Right atrium auricular region (tissue), 2 donors: ENCODE measurements around the gene CHST15. TPM values are rescaled to one million over a fixed set of nuclear protein-coding genes. Genes with fewer than 3 reads are reported as not detected.

Source experiments
- DNase-seq: peaks from one replicate; pipeline ENCODE4 v3.0.0-alpha.2; 2019; ENCODE audit warnings: low spot score
- H3K27ac ChIP-seq, 2 donors: fragments of 200-600 bp; sonication (generic); 1 replicate in 1 of 2; 2 replicates in 1 of 2; pipeline ENCODE4 v1.5.1; 2016 to 2019
- H3K27me3 ChIP-seq, 2 donors: fragments of 200-600 bp; sonication (generic); one replicate each; pipeline versions ENCODE4 v1.5.1 to v1.6.0; 2017 to 2019
- H3K36me3 ChIP-seq: fragments of 200-600 bp; sonication (generic); one replicate; pipeline ENCODE4 v1.5.1; 2016
- H3K4me1 ChIP-seq, 2 donors: fragments of 200-600 bp; sonication (generic); one replicate each; pipeline versions ENCODE4 v1.5.1 to v1.6.0; 2017 to 2019
- H3K4me3 ChIP-seq, 2 donors: fragments of 200-600 bp; sonication (generic); 1 replicate in 1 of 2; 2 replicates in 1 of 2; pipeline ENCODE4 v1.5.1; 2017 to 2019; ENCODE audit warnings: mild to moderate bottlenecking in 1 of 2, moderate library complexity in 1 of 2
- H3K9me3 ChIP-seq, 2 donors: fragments of 200-600 bp; sonication (generic); one replicate each; pipeline ENCODE4 v1.5.1; 2019
- total RNA-seq, 2 donors: library from RNA; depleted of rRNA; stranded (reverse); fragments of >200 nt; gene quantifications; one replicate each; pipeline ENCODE4 v1.1.0, GENCODE V29; 2016
- TF ChIP-seq, protein P1 (sequence below), 2 donors: fragments of 200-600 bp; sonication (generic); IDR thresholded peaks; one replicate each; pipeline ENCODE4 v1.5.1; 2019; ENCODE audit warnings: antibody characterized with exemption in 2 of 2

CHST15 gene
- total RNA-seq, 2 donors from 2014 or later: 7.0 to 14.2 TPM

DNA sequence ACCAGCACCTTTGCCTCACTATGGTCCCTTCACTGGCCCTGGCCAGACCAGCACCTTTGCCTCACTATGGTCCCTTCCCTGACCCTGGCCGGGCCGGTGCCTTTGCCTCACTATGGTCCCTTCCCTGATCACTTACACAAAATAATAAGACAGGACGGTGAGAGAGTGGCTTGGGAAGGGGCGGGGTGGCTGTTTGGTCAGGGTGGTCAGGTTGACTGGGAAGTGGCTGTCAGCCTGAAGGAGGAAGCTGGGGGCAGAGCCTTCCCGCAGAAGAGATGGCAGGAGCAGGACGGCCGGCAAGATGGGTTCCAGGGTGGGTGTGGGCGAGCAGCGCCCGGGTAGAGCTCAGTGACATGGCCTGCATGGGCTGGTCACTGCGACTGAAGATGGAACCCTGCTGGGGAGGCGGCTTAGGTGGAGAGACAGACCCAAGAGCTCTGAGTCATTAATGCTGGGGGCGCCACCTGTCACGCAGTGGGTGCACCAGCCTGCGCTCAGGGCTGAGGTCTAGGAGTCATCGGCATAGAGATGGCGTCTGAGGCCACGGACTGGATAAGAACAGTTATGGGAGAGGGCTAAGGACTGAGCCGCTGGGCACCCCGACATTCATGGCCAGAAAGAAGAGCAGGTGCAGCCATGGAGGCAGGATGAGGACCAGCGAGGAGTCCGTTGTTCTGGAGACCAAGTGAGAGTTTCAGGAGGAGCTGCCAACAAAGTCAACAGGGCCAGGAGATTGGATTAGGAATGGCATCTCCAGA is 91.8 kb downstream of the CHST15 start:
- Histone ChIP-seq H3K36me3 (no peaks in the 10 kb centered on the region), H3K4me3 (no peak overlapping the region), H3K27me3 (no peaks in the 10 kb centered on the region), H3K27ac (no peak overlapping the region), H3K4me1 (peaks cover 0 to 6% of the 10 kb centered on the region in 2 donors), H3K9me3 (no peaks in the 10 kb centered on the region)
- DNase-seq: peak; percentile 58
- TF ChIP-seq, protein P1, sequence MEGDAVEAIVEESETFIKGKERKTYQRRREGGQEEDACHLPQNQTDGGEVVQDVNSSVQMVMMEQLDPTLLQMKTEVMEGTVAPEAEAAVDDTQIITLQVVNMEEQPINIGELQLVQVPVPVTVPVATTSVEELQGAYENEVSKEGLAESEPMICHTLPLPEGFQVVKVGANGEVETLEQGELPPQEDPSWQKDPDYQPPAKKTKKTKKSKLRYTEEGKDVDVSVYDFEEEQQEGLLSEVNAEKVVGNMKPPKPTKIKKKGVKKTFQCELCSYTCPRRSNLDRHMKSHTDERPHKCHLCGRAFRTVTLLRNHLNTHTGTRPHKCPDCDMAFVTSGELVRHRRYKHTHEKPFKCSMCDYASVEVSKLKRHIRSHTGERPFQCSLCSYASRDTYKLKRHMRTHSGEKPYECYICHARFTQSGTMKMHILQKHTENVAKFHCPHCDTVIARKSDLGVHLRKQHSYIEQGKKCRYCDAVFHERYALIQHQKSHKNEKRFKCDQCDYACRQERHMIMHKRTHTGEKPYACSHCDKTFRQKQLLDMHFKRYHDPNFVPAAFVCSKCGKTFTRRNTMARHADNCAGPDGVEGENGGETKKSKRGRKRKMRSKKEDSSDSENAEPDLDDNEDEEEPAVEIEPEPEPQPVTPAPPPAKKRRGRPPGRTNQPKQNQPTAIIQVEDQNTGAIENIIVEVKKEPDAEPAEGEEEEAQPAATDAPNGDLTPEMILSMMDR (IDR thresholded peaks at IDR 0.05): no peak

DNA sequence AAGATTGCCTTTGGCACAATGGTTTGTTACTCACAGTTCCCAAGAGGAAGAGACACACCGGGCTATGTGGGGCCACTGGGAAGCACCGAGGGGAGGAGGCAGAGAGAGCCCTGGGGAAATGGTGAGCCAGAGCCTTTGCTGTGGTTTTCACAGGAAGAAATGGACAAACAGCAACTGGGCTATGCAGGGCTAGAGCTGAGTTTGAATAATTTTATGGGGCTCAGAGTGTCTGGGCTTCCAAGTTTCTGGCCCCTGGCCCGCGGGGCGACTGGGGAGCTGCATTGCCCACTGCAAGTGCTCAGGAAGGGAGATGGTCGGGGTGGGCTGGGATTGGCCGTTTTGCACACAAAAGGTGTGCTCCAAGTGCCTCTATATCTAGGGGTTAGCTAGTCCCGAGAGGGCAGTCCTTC is 92.6 kb downstream of the CHST15 start:
- Histone ChIP-seq H3K36me3 (no peaks in the 10 kb centered on the region), H3K4me1 (peaks cover 0 to 13% of the 10 kb centered on the region in 2 donors)
- DNase-seq: peak; percentile 56

DNA sequence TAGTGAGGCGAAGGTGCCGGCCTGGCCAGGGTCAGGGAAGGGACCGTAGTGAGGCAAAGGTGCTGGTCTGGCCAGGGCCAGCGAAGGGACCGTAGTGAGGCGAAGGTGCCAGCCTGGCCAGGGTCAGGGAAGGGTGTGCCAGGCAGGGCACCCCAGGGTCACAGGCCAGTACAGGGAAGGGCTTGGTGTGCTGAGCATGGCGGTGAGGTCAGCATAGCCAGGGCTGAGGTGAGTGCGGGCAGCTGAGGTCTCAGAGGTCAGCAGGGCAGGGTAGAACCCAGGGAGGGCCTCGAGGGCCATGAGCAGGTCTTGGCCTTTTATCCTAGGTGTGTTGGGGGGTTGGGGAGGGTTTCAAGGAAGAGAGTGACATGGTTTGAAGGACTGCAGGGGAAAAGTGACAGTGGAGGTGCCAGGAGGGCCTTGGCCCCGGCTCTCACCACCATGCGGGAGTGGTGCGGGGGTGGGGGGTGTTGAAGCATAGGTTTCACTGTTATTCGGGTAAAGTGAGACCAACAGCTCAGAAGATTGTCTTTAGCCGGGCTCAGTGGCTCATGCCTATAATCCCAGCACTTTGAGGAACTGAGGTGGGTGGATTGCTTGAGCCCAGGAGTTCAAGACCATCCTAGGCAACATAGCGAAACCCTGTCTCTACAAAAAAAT is 93.3 kb downstream of the CHST15 start:
- Histone ChIP-seq H3K4me3 (no peak overlapping the region), H3K27ac (no peak overlapping the region), H3K36me3 (no peaks in the 10 kb centered on the region), H3K4me1 (peaks cover 0 to 20% of the 10 kb centered on the region in 2 donors), H3K27me3 (no peaks in the 10 kb centered on the region), H3K9me3 (no peaks in the 10 kb centered on the region)
- DNase-seq: peak; percentile 50
- TF ChIP-seq, protein P1 (IDR thresholded peaks at IDR 0.05): no peak

More for the DNA sequence above, 92.6 kb downstream of the CHST15 start:
- TF ChIP-seq, protein P1 (IDR thresholded peaks at IDR 0.05): no peak
- Histone ChIP-seq H3K9me3 (no peaks in the 10 kb centered on the region), H3K27me3 (no peaks in the 10 kb centered on the region), H3K27ac (no peak overlapping the region), H3K4me3 (no peak overlapping the region)

- Histone ChIP-seq H3K27ac (no peak overlapping the region), H3K4me1 (peaks cover 0 to 29% of the 10 kb centered on the region in 2 donors), H3K27me3 (peaks cover 0 to 2% of the 10 kb centered on the region in 2 donors), H3K4me3 (no peak overlapping the region), H3K9me3 (no peaks in the 10 kb centered on the region), H3K36me3 (no peaks in the 10 kb centered on the region)
- TF ChIP-seq, protein P1 (IDR thresholded peaks at IDR 0.05): no peak
- DNase-seq: peak; percentile 55
These were observed 94.1 kb downstream of the CHST15 start for GRCh38 chr10:123999261-123999660.

- Histone ChIP-seq H3K4me3 (no peak overlapping the region), H3K27me3 (peaks cover 0 to 10% of the 10 kb centered on the region in 2 donors), H3K9me3 (no peaks in the 10 kb centered on the region), H3K4me1 (peaks cover 0 to 31% of the 10 kb centered on the region in 2 donors), H3K27ac (no peak overlapping the region), H3K36me3 (no peaks in the 10 kb centered on the region)
- TF ChIP-seq, protein P1 (IDR thresholded peaks at IDR 0.05): no peak
- DNase-seq: peak; percentile 55
These were observed 94.9 kb downstream of the CHST15 start for GRCh38 chr10:123998197-123999141.
